IPS DF 6.9 (cell line): ENCODE measurements around the gene NEURL1B.
A peak's percentile ranks its signal among the peaks of the same experiment; 100 is the strongest.

Source experiments
- DNase-seq: peaks from one replicate; pipeline ENCODE4 v3.0.0-alpha.2; 2013; ENCODE audit warnings: low read depth, low spot score
- H3K27ac ChIP-seq: one replicate; pipeline ENCODE4 v1.5.1; 2013; ENCODE audit warnings: low read length, control low read depth
- H3K27me3 ChIP-seq: 2 replicates; pipeline ENCODE4 v1.6.1; 2013; ENCODE audit warnings: mild to moderate bottlenecking, low read length; ENCODE audit not compliant: control insufficient read depth, insufficient read depth
- H3K36me3 ChIP-seq: 2 replicates; pipeline ENCODE4 v1.6.1; 2013; ENCODE audit warnings: low read length; ENCODE audit not compliant: control insufficient read depth, insufficient read depth
- H3K4me1 ChIP-seq: 2 replicates; pipeline ENCODE4 v1.6.1; 2013; ENCODE audit warnings: low read length; ENCODE audit not compliant: control insufficient read depth, insufficient read depth
- H3K4me3 ChIP-seq: 2 replicates; pipeline ENCODE4 v1.5.1; 2013; ENCODE audit warnings: mild to moderate bottlenecking, low read length
- H3K9me3 ChIP-seq: 2 replicates; pipeline ENCODE4 v1.6.1; 2013; ENCODE audit warnings: low read length, inconsistent platforms; ENCODE audit not compliant: control insufficient read depth, insufficient read depth
- WGBS: extraction: QIAGEN DNeasy Blood & Tissue Kit; methylation state at CpG from one replicate; pipeline ENCODE4 v1.1.7; 2013; ENCODE audit warnings: mixed read lengths, missing lambda C conversion rate; ENCODE audit not compliant: insufficient read length, insufficient coverage; 5-methylcytosine and 5-hydroxymethylcytosine counted together

The NEURL1B gene

DNA sequence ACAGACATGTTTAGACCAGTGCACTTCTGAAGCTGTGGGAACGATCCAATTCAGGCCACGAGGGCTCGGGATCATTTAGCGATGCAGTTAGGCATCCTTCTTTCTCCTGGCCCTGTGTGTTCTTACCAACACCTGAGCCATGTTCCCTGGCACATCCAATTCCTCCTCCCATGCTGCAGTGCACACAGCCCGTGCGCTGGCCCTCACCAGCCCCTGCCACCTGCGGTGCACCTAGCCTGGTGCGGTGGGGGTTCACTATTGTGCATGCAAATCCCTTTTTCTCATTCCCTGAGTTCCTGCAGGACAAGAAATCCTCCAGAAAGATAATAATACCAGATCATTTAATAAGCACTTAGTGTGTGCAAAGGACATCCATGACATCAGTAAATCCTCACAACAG, 53.5 kb downstream of the NEURL1B start:
- no peak overlapping the region for H3K4me3 ChIP-seq
- no CpG with 5 or more reads among the region's 8 CpGs for WGBS
- H3K36me3 ChIP-seq = no peaks in the 10 kb centered on the region
- H3K9me3 ChIP-seq = no peaks in the 10 kb centered on the region
- no peak for DNase-seq
- peaks cover 7% of the 10 kb centered on the region for H3K4me1 ChIP-seq
- H3K27me3 ChIP-seq = no peaks in the 10 kb centered on the region; the same call in 1 of the 2 replicates
- H3K27ac ChIP-seq = no peak overlapping the region

DNA sequence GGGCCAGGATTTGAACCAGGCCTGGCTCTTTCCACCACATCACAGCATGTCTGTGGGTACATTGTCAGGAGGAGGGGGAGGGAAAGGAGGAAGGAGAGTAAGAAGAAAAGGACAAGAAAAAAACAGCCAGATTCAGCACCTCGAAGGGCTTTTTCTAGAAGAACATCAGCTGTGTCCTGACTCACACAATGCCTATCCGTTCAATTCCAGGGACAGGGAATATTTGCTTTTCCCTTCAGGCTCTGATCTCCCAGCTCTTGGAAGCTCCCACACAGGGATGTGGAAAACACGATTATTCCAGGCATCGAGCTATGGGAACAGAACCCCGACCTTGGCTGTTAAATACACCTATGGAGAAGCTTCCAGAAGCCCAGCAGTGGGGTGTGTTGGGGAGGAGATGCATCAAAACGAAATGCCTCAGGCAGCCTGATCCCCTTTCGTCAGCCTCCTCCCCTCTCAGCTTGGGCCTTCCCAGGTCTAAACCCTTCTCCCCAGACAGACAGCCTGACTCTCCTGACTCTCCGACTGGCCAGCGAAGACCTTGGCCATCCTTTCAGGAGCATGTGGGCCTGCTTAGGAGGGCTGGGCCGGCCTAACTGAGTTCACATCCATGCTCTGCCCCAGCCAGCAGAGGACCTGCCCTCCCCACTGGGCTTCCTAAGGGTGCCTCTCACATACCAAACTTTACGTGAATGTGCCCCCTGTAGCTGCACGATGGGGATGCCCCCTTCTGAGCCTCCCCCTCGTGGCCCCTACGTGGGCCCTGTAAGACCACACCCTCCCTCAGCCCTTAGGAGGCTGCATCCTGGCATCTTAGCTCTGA, 54.4 kb downstream of the NEURL1B start:
- Histone ChIP-seq H3K36me3 (no peaks in the 10 kb centered on the region), H3K27ac (no peak overlapping the region)
- no CpG with 5 or more reads among the region's 14 CpGs for WGBS

DNA sequence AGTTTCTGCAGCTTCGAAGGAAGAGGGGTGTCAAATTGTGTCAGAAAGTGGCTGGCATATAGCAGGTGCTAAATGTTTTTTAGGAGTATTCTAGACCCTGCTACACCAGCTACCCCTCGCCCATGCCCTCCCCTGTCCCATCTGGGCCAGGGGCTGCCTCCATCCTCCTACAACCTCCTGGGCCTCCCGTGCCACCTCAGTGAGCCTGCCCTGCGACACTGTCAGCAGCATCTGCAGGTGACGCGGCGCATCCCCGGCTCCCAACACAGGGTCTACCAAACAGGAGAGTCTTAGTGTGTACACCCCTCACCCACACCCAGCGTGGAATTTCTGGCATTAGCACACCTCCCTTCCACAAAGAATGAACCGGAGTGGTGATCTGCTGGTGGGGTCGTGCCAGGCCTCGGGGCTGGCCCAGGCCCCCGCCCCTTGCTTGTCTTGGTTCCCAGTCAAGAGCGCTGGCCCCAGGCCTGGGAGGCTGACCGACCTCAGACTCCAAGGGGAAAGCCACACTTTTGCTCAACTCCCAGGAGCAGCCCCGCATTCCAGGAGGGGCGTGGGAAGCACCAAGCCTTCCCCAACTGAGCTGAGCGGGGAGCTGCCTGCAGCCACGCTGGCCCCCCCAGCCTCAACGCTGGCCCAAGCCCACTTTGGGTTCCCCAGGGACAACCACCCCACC, 55.2 kb downstream of the NEURL1B start:
- H3K27ac ChIP-seq = no peak overlapping the region
- peaks cover 10% of the 10 kb centered on the region for H3K4me1 ChIP-seq
- no peaks in the 10 kb centered on the region for H3K9me3 ChIP-seq
- DNase-seq = no peak
- H3K27me3 ChIP-seq = no peaks in the 10 kb centered on the region; the same call in 1 of the 2 replicates
- H3K4me3 ChIP-seq = no peak overlapping the region
- H3K36me3 ChIP-seq = no peaks in the 10 kb centered on the region
- WGBS = no CpG with 5 or more reads among the region's 20 CpGs

More for the DNA sequence above, 54.4 kb downstream of the NEURL1B start:
- Histone ChIP-seq H3K9me3 (no peaks in the 10 kb centered on the region), H3K27me3 (no peaks in the 10 kb centered on the region; the same call in 1 of the 2 replicates), H3K4me3 (no peak overlapping the region), H3K4me1 (peaks cover 7% of the 10 kb centered on the region)
- no peak for DNase-seq

DNA sequence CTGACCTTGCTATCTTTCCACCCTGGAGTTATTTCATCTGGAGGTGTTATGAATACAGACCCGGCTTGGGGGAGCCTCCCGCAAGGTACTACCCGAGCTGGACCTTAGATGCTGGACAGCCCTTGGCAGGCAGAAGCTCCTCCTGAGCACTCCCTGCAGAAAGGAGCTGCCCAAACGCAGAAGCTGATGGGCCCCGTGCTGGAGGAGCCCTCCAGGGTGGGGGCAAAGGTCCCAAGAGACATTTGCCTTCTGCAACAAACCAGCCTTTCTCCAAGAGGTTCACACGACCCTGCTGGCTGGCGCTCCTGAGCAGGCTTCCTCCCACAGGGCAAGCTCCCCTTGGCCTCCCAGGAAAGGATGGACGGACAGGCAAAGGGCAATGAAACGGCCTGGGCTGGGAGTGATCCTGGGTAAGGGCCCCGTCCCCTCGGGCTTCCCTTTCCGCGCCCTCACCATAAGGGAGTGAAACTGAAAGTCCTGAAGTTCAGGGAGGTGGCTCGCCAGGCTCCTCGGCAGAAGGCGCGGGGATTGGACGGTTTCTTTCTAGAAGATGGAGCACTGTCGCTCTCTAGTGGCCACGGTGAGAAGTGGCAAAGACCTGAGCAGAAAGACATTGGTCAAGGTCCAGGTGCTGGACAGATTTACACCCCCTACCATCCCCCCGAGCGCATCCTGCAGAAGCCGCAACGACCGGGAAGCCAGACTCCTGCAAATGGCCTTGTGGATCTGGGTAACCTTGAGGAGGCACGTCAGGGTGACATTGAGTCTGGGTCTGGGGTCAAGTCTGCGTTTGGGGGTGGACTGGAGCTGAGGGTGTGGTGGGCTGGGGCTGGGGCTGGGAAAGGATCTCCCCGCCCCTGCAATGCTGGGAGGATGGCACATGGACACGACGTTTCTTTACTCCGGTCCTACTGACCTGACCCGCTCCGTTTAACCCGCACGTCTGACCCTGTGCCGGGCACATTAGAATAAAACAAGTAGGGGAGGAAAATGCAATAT, 56.4 kb downstream of the NEURL1B start:
- WGBS = no CpG with 5 or more reads among the region's 36 CpGs
- no peak overlapping the region for H3K27ac ChIP-seq
- no peaks in the 10 kb centered on the region; the same call in 1 of the 2 replicates for H3K27me3 ChIP-seq
- DNase-seq = peak; percentile 88
- H3K36me3 ChIP-seq = no peaks in the 10 kb centered on the region
- H3K9me3 ChIP-seq = no peaks in the 10 kb centered on the region
- peaks cover 10% of the 10 kb centered on the region for H3K4me1 ChIP-seq
- peak overlapping the region; percentile 19; the same call in 1 of the 2 replicates for H3K4me3 ChIP-seq

DNA sequence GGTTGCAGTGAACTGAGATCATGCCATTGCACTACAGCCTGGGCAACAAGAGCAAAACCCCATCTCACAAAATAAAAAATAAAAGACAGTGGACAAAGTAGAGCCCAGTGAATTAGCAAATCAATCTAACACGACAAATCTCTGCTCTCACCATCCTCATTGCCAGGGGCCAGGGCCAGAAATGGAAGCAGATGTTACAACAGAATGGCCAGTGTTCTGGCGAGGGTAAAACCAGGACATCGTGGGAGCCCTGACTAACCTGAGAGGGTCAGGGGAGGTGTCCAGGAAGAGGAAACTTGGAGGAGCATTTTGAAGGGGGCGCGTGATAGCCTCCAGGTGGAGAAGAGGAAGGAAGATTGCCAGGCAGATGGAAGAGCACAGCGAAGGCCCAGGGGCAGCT, 58.4 kb downstream of the NEURL1B start:
- WGBS = no CpG with 5 or more reads among the region's 6 CpGs

DNA sequence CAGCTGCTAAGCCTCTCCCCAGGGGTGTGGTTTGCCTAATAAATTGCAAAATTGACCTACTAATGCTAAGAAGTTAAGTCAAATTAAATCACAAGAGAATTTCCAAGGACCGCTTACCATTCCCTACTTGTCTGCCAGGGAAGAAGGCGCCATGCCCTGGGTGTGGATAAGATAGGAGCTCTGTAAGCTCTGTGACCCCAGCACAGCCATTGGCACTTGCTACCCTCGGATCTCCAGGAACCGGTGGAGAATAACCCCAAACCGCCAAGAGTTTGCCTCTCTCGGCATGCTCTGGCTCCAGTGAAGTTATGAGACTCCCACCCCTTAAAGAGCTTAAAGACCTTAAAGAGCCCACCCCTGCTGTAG, 58.9 kb downstream of the NEURL1B start:
- WGBS = no CpG with 5 or more reads among the region's 6 CpGs
- Histone ChIP-seq H3K27ac (no peak overlapping the region), H3K9me3 (no peaks in the 10 kb centered on the region), H3K27me3 (no peaks in the 10 kb centered on the region; the same call in 1 of the 2 replicates), H3K4me3 (no peak overlapping the region; the same call in 1 of the 2 replicates), H3K36me3 (no peaks in the 10 kb centered on the region), H3K4me1 (peaks cover 8% of the 10 kb centered on the region)
- DNase-seq = no peak

More for the DNA sequence above, 58.4 kb downstream of the NEURL1B start:
- Histone ChIP-seq H3K9me3 (no peaks in the 10 kb centered on the region), H3K4me1 (peaks cover 9% of the 10 kb centered on the region), H3K27ac (no peak overlapping the region), H3K36me3 (no peaks in the 10 kb centered on the region), H3K27me3 (no peaks in the 10 kb centered on the region; the same call in 1 of the 2 replicates), H3K4me3 (no peak overlapping the region)
- no peak for DNase-seq

DNA sequence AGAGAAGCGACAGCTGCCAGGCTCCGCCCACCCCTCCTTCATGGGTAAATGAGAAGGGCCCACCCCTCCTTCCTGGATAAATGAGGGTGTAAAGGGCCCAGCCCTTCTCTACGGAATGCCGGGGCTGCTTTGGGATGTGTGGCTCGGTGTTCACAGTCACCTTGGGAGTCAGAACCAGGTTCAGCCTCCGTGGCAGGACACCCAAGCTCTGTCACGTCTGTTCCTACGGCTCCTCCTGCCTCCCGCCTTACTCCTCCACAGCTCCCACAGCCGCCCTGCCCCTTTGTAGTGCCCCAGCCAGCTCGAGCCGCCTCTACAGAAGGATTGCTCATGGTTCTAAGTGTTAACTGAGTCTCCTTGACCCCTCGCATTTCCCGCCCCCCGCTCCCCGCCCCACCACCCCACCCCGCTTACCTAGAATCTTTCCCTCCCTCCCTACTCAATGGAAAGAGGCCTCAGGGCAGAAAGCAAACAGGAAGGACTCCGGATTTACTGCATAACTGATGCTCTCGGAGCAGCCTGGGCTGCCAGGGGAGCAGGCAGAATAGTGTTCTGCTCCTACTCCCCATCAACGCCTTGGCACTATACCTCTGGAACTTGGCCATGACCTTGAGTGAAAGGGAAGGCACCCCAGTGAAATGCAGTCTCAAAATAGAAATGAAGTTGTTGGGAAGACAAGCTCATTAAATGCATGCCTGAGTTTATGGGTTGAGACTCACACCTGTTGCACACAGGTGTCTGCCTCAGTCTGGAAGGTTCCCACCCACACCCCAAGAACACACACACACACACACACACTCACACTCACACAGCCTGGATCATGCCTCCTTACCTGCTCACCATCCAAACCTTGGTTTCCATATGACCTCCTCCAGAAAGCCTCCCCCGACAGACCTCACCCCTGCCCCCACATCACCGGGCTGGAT, 59.6 kb downstream of the NEURL1B start:
- H3K4me3 ChIP-seq = peak overlapping the region; percentile 46; the same call in 1 of the 2 replicates
- DNase-seq = no peak
- no peaks in the 10 kb centered on the region for H3K9me3 ChIP-seq
- peaks cover 8% of the 10 kb centered on the region for H3K4me1 ChIP-seq
- no peak overlapping the region for H3K27ac ChIP-seq
- H3K27me3 ChIP-seq = no peaks in the 10 kb centered on the region; the same call in 1 of the 2 replicates
- no peaks in the 10 kb centered on the region for H3K36me3 ChIP-seq
- no CpG with 5 or more reads among the region's 22 CpGs for WGBS

DNA sequence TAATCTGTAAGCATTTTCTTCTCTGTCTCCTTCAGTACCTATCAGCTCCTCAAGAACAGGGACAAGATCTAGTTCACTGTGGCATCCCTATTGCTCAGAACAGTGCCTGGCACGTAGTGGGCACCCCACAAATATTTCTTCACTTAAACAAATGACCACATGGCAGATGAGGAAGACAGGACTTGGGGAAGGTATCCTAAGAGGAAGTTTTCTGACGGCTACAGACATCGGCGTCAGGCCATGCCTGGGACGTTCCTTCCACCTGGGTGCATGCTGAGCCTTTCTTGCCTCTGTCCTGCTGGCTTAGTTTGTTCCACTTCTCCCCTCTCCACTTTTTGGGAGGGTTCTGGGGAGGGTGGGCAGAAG, 60.2 kb downstream of the NEURL1B start:
- H3K27ac ChIP-seq = no peak overlapping the region
- DNase-seq = no peak

DNA sequence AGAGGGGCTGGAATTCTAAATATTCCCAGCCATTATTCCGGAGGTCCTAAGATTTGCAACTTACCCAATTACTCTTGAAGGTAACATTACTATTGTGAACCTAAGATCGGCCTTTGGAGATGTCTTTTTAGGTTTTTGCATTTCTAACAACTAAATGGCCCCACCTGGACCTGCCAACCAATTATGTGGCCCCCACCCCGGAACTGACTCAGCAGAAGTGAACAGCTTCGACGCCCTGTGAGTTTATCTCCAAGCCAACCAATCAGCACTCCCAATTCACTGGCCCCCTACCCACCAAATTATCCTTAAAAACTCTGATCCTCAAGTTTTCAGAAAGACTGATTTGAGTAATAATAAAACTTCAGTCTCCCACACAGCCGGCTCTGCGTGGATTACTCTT, 62.9 kb downstream of the NEURL1B start:
- peaks cover 3% of the 10 kb centered on the region; the same call in 1 of the 2 replicates for H3K4me1 ChIP-seq
- no peaks in the 10 kb centered on the region for H3K36me3 ChIP-seq
- no peaks in the 10 kb centered on the region for H3K9me3 ChIP-seq
- no CpG with 5 or more reads among the region's 7 CpGs for WGBS
- H3K4me3 ChIP-seq = no peak overlapping the region
- DNase-seq = no peak
- H3K27me3 ChIP-seq = no peaks in the 10 kb centered on the region
- H3K27ac ChIP-seq = no peak overlapping the region

More for the DNA sequence above, 60.2 kb downstream of the NEURL1B start:
- Histone ChIP-seq H3K36me3 (no peaks in the 10 kb centered on the region), H3K27me3 (no peaks in the 10 kb centered on the region; the same call in 1 of the 2 replicates), H3K4me1 (peaks cover 8% of the 10 kb centered on the region), H3K4me3 (no peak overlapping the region), H3K9me3 (no peaks in the 10 kb centered on the region)
- no CpG with 5 or more reads among the region's 5 CpGs for WGBS
